HEK293 (cell line): Measurements from ENCODE around the gene SEC22C.

ENCODE experiments used
- ZBTB1 ChIP-seq: fragments of 450-650 bp; formaldehyde crosslinking; IDR thresholded peaks from 2 replicates; pipeline ENCODE4 v1.5.1; 2016; ENCODE audit warnings: missing biosample characterization, missing genetic modification characterization
- ZBTB7A ChIP-seq: fragments of 450-650 bp; formaldehyde crosslinking; IDR thresholded peaks from 2 replicates; pipeline ENCODE4 v1.5.1; 2016; ENCODE audit warnings: low read depth, missing biosample characterization, missing genetic modification characterization
- ZFHX2 ChIP-seq: fragments of 450-650 bp; formaldehyde crosslinking; conservative IDR thresholded peaks from 2 replicates; pipeline ENCODE4 v1.5.1; 2016; ENCODE audit warnings: missing biosample characterization, missing genetic modification characterization
- TF ChIP-seq, protein P1 (sequence below): fragments of 450-650 bp; formaldehyde crosslinking; IDR thresholded peaks from 2 replicates; pipeline ENCODE4 v1.5.1; 2016; ENCODE audit warnings: missing biosample characterization, missing genetic modification characterization, low read depth
- TF ChIP-seq, protein P2 (sequence below): fragments of 450-650 bp; formaldehyde crosslinking; IDR thresholded peaks from 2 replicates; pipeline ENCODE4 v1.5.1; 2016; ENCODE audit warnings: missing biosample characterization, missing genetic modification characterization

DNA sequence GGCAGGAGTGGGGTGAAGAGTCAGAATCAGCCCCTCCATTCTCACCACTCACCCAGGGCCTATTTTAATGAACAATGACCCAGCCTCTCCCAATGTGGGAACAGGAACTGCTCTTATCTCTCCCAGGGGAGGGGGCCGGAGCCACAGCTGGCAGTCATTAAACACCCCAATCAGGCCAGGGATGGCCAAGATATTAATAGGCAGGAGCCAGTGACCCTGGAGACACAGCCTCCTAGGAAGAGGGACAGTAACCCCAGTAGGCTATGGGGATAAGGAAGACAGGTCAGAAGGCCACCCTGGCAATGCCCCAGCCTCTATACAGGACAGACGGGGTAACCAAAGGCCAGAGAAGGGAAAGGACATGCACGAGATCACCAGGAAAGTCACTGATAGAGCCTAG, 40.7 kb downstream of the SEC22C start:
- TF ChIP-seq ZBTB1 (no peak), ZFHX2 (tag by site-specific recombination) (no peak), ZBTB7A (tag by site-specific recombination) (no peak)
- TF ChIP-seq, protein P1, sequence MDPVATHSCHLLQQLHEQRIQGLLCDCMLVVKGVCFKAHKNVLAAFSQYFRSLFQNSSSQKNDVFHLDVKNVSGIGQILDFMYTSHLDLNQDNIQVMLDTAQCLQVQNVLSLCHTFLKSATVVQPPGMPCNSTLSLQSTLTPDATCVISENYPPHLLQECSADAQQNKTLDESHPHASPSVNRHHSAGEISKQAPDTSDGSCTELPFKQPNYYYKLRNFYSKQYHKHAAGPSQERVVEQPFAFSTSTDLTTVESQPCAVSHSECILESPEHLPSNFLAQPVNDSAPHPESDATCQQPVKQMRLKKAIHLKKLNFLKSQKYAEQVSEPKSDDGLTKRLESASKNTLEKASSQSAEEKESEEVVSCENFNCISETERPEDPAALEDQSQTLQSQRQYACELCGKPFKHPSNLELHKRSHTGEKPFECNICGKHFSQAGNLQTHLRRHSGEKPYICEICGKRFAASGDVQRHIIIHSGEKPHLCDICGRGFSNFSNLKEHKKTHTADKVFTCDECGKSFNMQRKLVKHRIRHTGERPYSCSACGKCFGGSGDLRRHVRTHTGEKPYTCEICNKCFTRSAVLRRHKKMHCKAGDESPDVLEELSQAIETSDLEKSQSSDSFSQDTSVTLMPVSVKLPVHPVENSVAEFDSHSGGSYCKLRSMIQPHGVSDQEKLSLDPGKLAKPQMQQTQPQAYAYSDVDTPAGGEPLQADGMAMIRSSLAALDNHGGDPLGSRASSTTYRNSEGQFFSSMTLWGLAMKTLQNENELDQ (tag by site-specific recombination) = no peak
- TF ChIP-seq, protein P2, sequence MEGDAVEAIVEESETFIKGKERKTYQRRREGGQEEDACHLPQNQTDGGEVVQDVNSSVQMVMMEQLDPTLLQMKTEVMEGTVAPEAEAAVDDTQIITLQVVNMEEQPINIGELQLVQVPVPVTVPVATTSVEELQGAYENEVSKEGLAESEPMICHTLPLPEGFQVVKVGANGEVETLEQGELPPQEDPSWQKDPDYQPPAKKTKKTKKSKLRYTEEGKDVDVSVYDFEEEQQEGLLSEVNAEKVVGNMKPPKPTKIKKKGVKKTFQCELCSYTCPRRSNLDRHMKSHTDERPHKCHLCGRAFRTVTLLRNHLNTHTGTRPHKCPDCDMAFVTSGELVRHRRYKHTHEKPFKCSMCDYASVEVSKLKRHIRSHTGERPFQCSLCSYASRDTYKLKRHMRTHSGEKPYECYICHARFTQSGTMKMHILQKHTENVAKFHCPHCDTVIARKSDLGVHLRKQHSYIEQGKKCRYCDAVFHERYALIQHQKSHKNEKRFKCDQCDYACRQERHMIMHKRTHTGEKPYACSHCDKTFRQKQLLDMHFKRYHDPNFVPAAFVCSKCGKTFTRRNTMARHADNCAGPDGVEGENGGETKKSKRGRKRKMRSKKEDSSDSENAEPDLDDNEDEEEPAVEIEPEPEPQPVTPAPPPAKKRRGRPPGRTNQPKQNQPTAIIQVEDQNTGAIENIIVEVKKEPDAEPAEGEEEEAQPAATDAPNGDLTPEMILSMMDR = no peak
